BLaER1 treated with 17β-estradiol and CSF1 and Interleukin-3, amounts not matched to agents 10 nM and 100 nM (cell line): ENCODE measurements around the gene LCLAT1.
A peak's percentile ranks its signal among the peaks of the same experiment; 100 is the strongest.
"Not testable (repeated sequence)": the region's sequence is repeated elsewhere in the genome, so short reads cannot be mapped to it uniquely, and the experiment has no call there.

Experiments
- H3K27ac ChIP-seq, 11 experiments: shearing (Covaris generic); formaldehyde crosslinking; 2 replicates each; pipeline ENCODE4 v1.8.1; 2022
- H3K27me3 ChIP-seq, 11 experiments: shearing (Covaris generic); formaldehyde crosslinking; 2 replicates each; pipeline ENCODE4 v1.8.1; 2022
- H3K36me3 ChIP-seq, 11 experiments: shearing (Covaris generic); formaldehyde crosslinking; 2 replicates each; pipeline ENCODE4 v1.8.1; 2022
- H3K4me1 ChIP-seq, 10 experiments: shearing (Covaris generic); formaldehyde crosslinking; 2 replicates each; pipeline ENCODE4 v1.8.1; 2022
- H3K4me2 ChIP-seq, 11 experiments: shearing (Covaris generic); formaldehyde crosslinking; 2 replicates each; pipeline ENCODE4 v1.8.1; 2022
- H3K4me3 ChIP-seq, 10 experiments: shearing (Covaris generic); formaldehyde crosslinking; 2 replicates each; pipeline ENCODE4 v1.8.1; 2022
- H3K9ac ChIP-seq, 11 experiments: shearing (Covaris generic); formaldehyde crosslinking; 2 replicates each; pipeline ENCODE4 v1.8.1; 2022
- H3K9me3 ChIP-seq, 11 experiments: shearing (Covaris generic); formaldehyde crosslinking; replicated peaks in 1 of 11; 2 replicates each; pipeline ENCODE4 v1.8.1; 2022
- H4K20me1 ChIP-seq, 11 experiments: shearing (Covaris generic); formaldehyde crosslinking; 2 replicates each; pipeline ENCODE4 v1.8.1; 2022
- Cebpa-rat ChIP-seq, 11 experiments: shearing (Covaris generic); IDR thresholded peaks; 2 replicates each; pipeline ENCODE4 v1.8.1; 2022

Gene LCLAT1

DNA sequence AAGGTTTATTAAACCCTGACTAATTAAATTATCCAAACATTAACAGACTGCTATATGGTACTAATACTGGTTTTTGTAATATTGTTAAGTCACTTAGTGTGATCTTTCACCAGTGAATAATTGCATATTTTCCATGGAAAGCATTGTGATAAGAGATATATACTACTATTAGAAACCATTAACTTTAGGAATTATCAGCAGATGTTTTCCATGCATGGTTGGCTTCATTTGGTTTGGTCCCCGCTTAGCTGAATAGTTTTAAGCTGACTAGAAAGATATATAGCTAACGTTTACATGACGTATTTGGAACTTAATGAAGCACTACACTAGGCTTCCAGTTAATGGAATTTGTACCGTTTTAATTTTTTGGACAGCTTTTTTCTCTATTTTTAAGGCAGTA lies 37.9 kb downstream of the LCLAT1 start:
- Histone ChIP-seq H3K4me3 (no peak overlapping the region), H3K4me1 (peaks cover 17 to 46% (median 24%) of the 10 kb centered on the region in 10 experiments), H3K36me3 (peaks cover 0 to 12% (median 0%) of the 10 kb centered on the region in 11 experiments; a peak in 3 of 22 replicates), H3K4me2 (no peak overlapping the region), H3K27me3 (no peaks in the 10 kb centered on the region), H3K9ac (no peak overlapping the region), H3K27ac (no peak overlapping the region), H3K9me3 (peaks cover 0 to 5% (median 0%) of the 10 kb centered on the region in 11 experiments; a peak in 3 of 22 replicates), H4K20me1 (peaks cover 0 to 11% (median 0%) of the 10 kb centered on the region in 11 experiments; a peak in 4 of 22 replicates)
- no peak for TF ChIP-seq Cebpa-rat (IDR thresholded peaks at IDR 0.05)

GRCh38 chr2:30486655-30487054 lies 39.6 kb downstream of the LCLAT1 start:
- TF ChIP-seq Cebpa-rat (IDR thresholded peaks at IDR 0.05) = no peak
- Histone ChIP-seq H3K27ac (no peak overlapping the region), H3K4me1 (peaks cover 11 to 41% (median 20%) of the 10 kb centered on the region in 10 experiments), H4K20me1 (no peaks in the 10 kb centered on the region), H3K36me3 (peaks cover 0 to 17% (median 0%) of the 10 kb centered on the region in 11 experiments; a peak in 1 of 22 replicates), H3K4me3 (no peak overlapping the region), H3K27me3 (no peaks in the 10 kb centered on the region), H3K9me3 (peaks cover 0 to 7% (median 0%) of the 10 kb centered on the region in 11 experiments; a peak in 3 of 22 replicates), H3K9ac (no peak overlapping the region), H3K4me2 (no peak overlapping the region)

DNA sequence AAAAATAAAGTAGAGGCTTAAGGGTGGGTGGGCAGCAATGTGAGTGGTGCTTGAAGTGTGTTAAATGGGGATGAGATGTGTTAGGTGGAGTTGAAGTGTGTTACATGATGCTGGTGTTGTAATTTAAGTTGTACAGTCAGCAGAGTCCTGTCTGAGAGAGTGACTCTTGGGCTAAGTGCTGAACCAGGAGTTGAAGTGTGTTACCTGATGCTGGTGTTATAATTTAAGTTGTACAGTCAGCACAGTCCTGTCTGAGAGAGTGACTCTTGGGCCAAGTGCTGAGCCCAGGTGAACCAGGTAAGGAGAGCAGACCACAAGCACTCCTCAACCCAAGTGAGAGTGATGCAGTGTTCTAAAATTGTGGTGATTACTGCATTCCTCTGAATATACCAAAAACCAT lies 40.6 kb downstream of the LCLAT1 start:
- peaks cover 2 to 41% (median 11%) of the 10 kb centered on the region in 10 experiments; a peak in 19 of 20 replicates for H3K4me1 ChIP-seq
- H3K4me2 ChIP-seq = no peak overlapping the region
- H3K27ac ChIP-seq = no peak overlapping the region
- peaks cover 0 to 7% (median 0%) of the 10 kb centered on the region in 11 experiments; a peak in 3 of 22 replicates for H3K9me3 ChIP-seq
- no peaks in the 10 kb centered on the region for H4K20me1 ChIP-seq
- H3K4me3 ChIP-seq = no peak overlapping the region
- peaks cover 0 to 17% (median 0%) of the 10 kb centered on the region in 11 experiments; a peak in 1 of 22 replicates for H3K36me3 ChIP-seq
- no peaks in the 10 kb centered on the region for H3K27me3 ChIP-seq
- no peak overlapping the region for H3K9ac ChIP-seq
- TF ChIP-seq Cebpa-rat (IDR thresholded peaks at IDR 0.05) = no peak

- peaks cover 0 to 40% (median 8%) of the 10 kb centered on the region in 10 experiments; a peak in 13 of 20 replicates for H3K4me1 ChIP-seq
- H3K4me3 ChIP-seq = no peak overlapping the region
- no peak for TF ChIP-seq Cebpa-rat (IDR thresholded peaks at IDR 0.05)
- H3K27me3 ChIP-seq = no peaks in the 10 kb centered on the region
- H3K27ac ChIP-seq = no peak overlapping the region
- peaks cover 0 to 7% (median 0%) of the 10 kb centered on the region in 11 experiments; a peak in 3 of 22 replicates for H3K9me3 ChIP-seq
- peaks cover 0 to 17% (median 0%) of the 10 kb centered on the region in 11 experiments; a peak in 1 of 22 replicates for H3K36me3 ChIP-seq
- H3K9ac ChIP-seq = no peak overlapping the region
- H3K4me2 ChIP-seq = no peak overlapping the region
- no peaks in the 10 kb centered on the region for H4K20me1 ChIP-seq
Observed at GRCh38 chr2:30488012-30488659, 41.1 kb downstream of the LCLAT1 start.

- peaks cover 16 to 34% (median 24%) of the 10 kb centered on the region in 11 experiments for H3K9me3 ChIP-seq
- TF ChIP-seq Cebpa-rat (IDR thresholded peaks at IDR 0.05) = no peak
- H3K27ac ChIP-seq = no peak overlapping the region
- no peak overlapping the region for H3K9ac ChIP-seq
- no peaks in the 10 kb centered on the region for H3K27me3 ChIP-seq
- no peaks in the 10 kb centered on the region for H4K20me1 ChIP-seq
- H3K4me1 ChIP-seq = peaks cover 8 to 31% (median 17%) of the 10 kb centered on the region in 10 experiments; a peak in 19 of 20 replicates
- peaks cover 0 to 20% (median 6%) of the 10 kb centered on the region in 11 experiments; a peak in 14 of 22 replicates for H3K36me3 ChIP-seq
- H3K4me3 ChIP-seq = no peak overlapping the region
- H3K4me2 ChIP-seq = peak overlapping the region in 5 of 11 experiments; percentile 10 to 47 (median 19); a peak in 8 of 22 replicates
Observed at GRCh38 chr2:30491225-30491624, 44.2 kb downstream of the LCLAT1 start.

GRCh38 chr2:30492185-30492584 lies 45.1 kb downstream of the LCLAT1 start:
- H3K4me2 ChIP-seq = no peak overlapping the region

GRCh38 chr2:30492619-30493018 lies 45.6 kb downstream of the LCLAT1 start:
- Histone ChIP-seq H3K27me3 (no peaks in the 10 kb centered on the region), H3K4me2 (peak overlapping the region in 3 of 11 experiments; percentile 7 to 14 (median 11); a peak in 3 of 22 replicates), H3K9me3 (peaks cover 30 to 46% (median 38%) of the 10 kb centered on the region in 11 experiments), H3K27ac (no peak overlapping the region; a peak in 1 of 22 replicates), H3K36me3 (peaks cover under 1 to 34% (median 14%) of the 10 kb centered on the region in 11 experiments; a peak in 20 of 22 replicates), H3K4me3 (no peak overlapping the region), H4K20me1 (no peaks in the 10 kb centered on the region), H3K9ac (no peak overlapping the region), H3K4me1 (peaks cover 11 to 40% (median 18%) of the 10 kb centered on the region in 10 experiments; a peak in 19 of 20 replicates)
- no peak for TF ChIP-seq Cebpa-rat (IDR thresholded peaks at IDR 0.05)

More at GRCh38 chr2:30492185-30492584, 45.1 kb downstream of the LCLAT1 start:
- Histone ChIP-seq H3K27me3 (no peaks in the 10 kb centered on the region), H3K4me3 (no peak overlapping the region), H3K9me3 (peaks cover 25 to 41% (median 34%) of the 10 kb centered on the region in 11 experiments), H3K9ac (no peak overlapping the region), H4K20me1 (no peaks in the 10 kb centered on the region), H3K4me1 (peaks cover 11 to 40% (median 18%) of the 10 kb centered on the region in 10 experiments; a peak in 19 of 20 replicates), H3K36me3 (peaks cover 0 to 30% (median 11%) of the 10 kb centered on the region in 11 experiments; a peak in 14 of 22 replicates), H3K27ac (no peak overlapping the region)
- TF ChIP-seq Cebpa-rat (IDR thresholded peaks at IDR 0.05) = no peak

GRCh38 chr2:30493440-30493839 lies 46.4 kb downstream of the LCLAT1 start:
- no peak overlapping the region for H3K9ac ChIP-seq
- H4K20me1 ChIP-seq = no peaks in the 10 kb centered on the region
- H3K4me1 ChIP-seq = peaks cover 11 to 40% (median 18%) of the 10 kb centered on the region in 10 experiments; a peak in 19 of 20 replicates
- H3K4me2 ChIP-seq = no peak overlapping the region
- TF ChIP-seq Cebpa-rat (IDR thresholded peaks at IDR 0.05) = no peak
- H3K27ac ChIP-seq = no peak overlapping the region
- H3K27me3 ChIP-seq = no peaks in the 10 kb centered on the region
- H3K9me3 ChIP-seq = peaks cover 38 to 54% (median 47%) of the 10 kb centered on the region in 11 experiments
- H3K36me3 ChIP-seq = peaks cover 9 to 42% (median 22%) of the 10 kb centered on the region in 11 experiments; a peak in 21 of 22 replicates
- no peak overlapping the region for H3K4me3 ChIP-seq

GRCh38 chr2:30495896-30496295 lies 48.9 kb downstream of the LCLAT1 start:
- not testable (repeated sequence) for H4K20me1 ChIP-seq, H3K27me3 ChIP-seq
- H3K4me3 ChIP-seq = peak overlapping the region in 6 of 10 experiments; percentile 0 to 34 (median 21); a peak in 7 of 20 replicates
- peaks cover 61 to 75% (median 71%) of the 10 kb centered on the region in 11 experiments for H3K9me3 ChIP-seq
- H3K4me2 ChIP-seq = peak overlapping the region; percentile 10 to 66 (median 50)
- H3K4me1 ChIP-seq = peaks cover 11 to 40% (median 18%) of the 10 kb centered on the region in 10 experiments; a peak in 19 of 20 replicates
- peaks cover 19 to 48% (median 37%) of the 10 kb centered on the region in 11 experiments for H3K36me3 ChIP-seq
- peak overlapping the region in 5 of 11 experiments; percentile 11 to 53 (median 18); a peak in 6 of 22 replicates for H3K9ac ChIP-seq
- peak overlapping the region in 8 of 11 experiments; percentile 51 to 87 (median 76); a peak in 16 of 22 replicates for H3K27ac ChIP-seq
